WTC11 (cell line): ENCODE results near the gene KRTAP9-6. TPM values are rescaled to one million over a fixed set of nuclear protein-coding genes. Genes with fewer than 3 reads are reported as not detected.

Experiments used
- ATAC-seq: fragments of 200-7000 bp; cut with Tn5 transposase; 2 replicates; pipeline ENCODE4 v1.10.0; 2021; ENCODE audit warnings: mild to moderate bottlenecking, moderate library complexity
- CTCF ChIA-PET: fragments of 300-600 bp; sonication (Branson Sonifier 250); formaldehyde crosslinking; loops from one replicate; lab custom pipeline; 2021; ENCODE audit warnings: antibody characterized with exemption; lab: Charles Lee
- POLR2A ChIA-PET: fragments of 350-600 bp; sonication (Branson Sonifier 250); formaldehyde crosslinking; loops from one replicate; lab custom pipeline; 2021; ENCODE audit warnings: antibody characterized with exemption; lab: Charles Lee
- DNase-seq: peaks from one replicate; pipeline ENCODE4 v3.0.0; 2021; ENCODE audit warnings: low spot score
- H3K27ac Mint-ChIP-seq: 2 replicates; pipeline ENCODE4 v1.8.0; 2021; ENCODE audit warnings: mixed read lengths
- H3K27me3 Mint-ChIP-seq: 2 replicates; pipeline ENCODE4 v1.8.0; 2021; ENCODE audit warnings: low read depth, mild to moderate bottlenecking, moderate library complexity, mixed read lengths
- H3K36me3 Mint-ChIP-seq: 2 replicates; pipeline ENCODE4 v1.8.0; 2021; ENCODE audit warnings: mixed read lengths
- H3K4me1 Mint-ChIP-seq: 2 replicates; pipeline ENCODE4 v1.8.0; 2022; ENCODE audit warnings: mixed read lengths
- H3K4me3 Mint-ChIP-seq: 2 replicates; pipeline ENCODE4 v1.8.0; 2021; ENCODE audit warnings: mild to moderate bottlenecking, moderate library complexity, mixed read lengths
- H3K9me3 Mint-ChIP-seq: 2 replicates; pipeline ENCODE4 v1.8.0; 2021; ENCODE audit warnings: mixed read lengths
- AR ChIP-seq: fragments of 250-450 bp; sonication (Bioruptor Pico); IDR thresholded peaks from 2 replicates; pipeline ENCODE4 v1.9.0; 2021; ENCODE audit warnings: mild to moderate bottlenecking
- ARID4B ChIP-seq: sonication (generic); formaldehyde crosslinking; IDR thresholded peaks from 2 replicates; pipeline ENCODE4 v1.8.0; 2023; ENCODE audit warnings: missing genetic modification reagents, mild to moderate bottlenecking, borderline replicate concordance
- CREB1 ChIP-seq: sonication (generic); formaldehyde crosslinking; IDR thresholded peaks from 2 replicates; pipeline ENCODE4 v1.8.0; 2023; ENCODE audit warnings: mild to moderate bottlenecking, missing genetic modification reagents
- IRF2 ChIP-seq: sonication (generic); formaldehyde crosslinking; IDR thresholded peaks from 2 replicates; pipeline ENCODE4 v1.8.0; 2022; ENCODE audit warnings: low read depth, missing genetic modification reagents, borderline replicate concordance
- TP53 ChIP-seq: sonication (generic); formaldehyde crosslinking; IDR thresholded peaks from 2 replicates; pipeline ENCODE4 v1.8.1; 2023; ENCODE audit warnings: mild to moderate bottlenecking, missing genetic modification reagents
- USF2 ChIP-seq: sonication (generic); formaldehyde crosslinking; IDR thresholded peaks from 2 replicates; pipeline ENCODE4 v1.8.1; 2023; ENCODE audit warnings: mild to moderate bottlenecking, missing genetic modification reagents, moderate library complexity
- ZNF317 ChIP-seq: sonication (generic); formaldehyde crosslinking; IDR thresholded peaks from 2 replicates; pipeline ENCODE4 v1.8.1; 2023; ENCODE audit warnings: low read depth, mild to moderate bottlenecking, moderate library complexity, missing genetic modification reagents, borderline replicate concordance
- total RNA-seq: library from RNA; stranded (reverse); gene quantifications from 3 replicates; pipeline ENCODE4 v1.2.3, GENCODE V29; 2021
- TF ChIP-seq, protein P1 (sequence below): sonication (generic); formaldehyde crosslinking; IDR thresholded peaks from 2 replicates; pipeline ENCODE4 v1.8.1; 2022; ENCODE audit warnings: low read depth, missing genetic modification reagents, borderline replicate concordance
- TF ChIP-seq, protein P2 (sequence below): sonication (generic); formaldehyde crosslinking; IDR thresholded peaks from 2 replicates; pipeline ENCODE4 v1.8.1; 2023; ENCODE audit warnings: mild to moderate bottlenecking, missing genetic modification reagents

KRTAP9-6 gene
- total RNA-seq, 1 experiment from 2014 or later = not detected

DNA sequence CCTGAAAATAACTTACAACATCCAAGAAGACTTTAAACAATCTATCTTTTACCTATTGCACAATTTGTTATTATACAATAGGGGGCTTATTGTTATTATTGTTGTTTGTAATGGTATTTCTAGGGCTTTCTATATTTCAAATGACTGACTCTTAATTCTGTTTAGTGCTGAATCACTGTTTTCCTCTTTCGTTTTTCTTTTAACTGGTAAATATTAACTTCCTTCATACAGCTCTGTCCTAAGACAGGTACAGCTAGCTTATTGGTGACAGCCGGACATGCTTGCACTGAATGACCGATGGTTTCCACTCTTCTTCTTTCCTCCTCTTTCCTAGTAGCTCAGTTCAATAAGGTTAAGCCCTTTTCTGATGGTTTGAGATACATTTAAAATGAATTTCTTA, 21.9 kb downstream of the KRTAP9-6 start (continued):
- no peak for TF ChIP-seq CREB1 (CRISPR knock-in tag)
- no peak for TF ChIP-seq USF2 (CRISPR knock-in tag)
- TF ChIP-seq ZNF317 (CRISPR knock-in tag) = no peak
- no peak for TF ChIP-seq IRF2 (CRISPR knock-in tag)
- no peak for TF ChIP-seq AR (CRISPR knock-in tag)

- CTCF ChIA-PET = no interaction called here
- no peaks in the 10 kb centered on the region for H3K9me3 Mint-ChIP-seq
- POLR2A ChIA-PET = no interaction called here
Observed at GRCh38 chr17:41294016-41294415, 28.8 kb downstream of the KRTAP9-6 start.

More at GRCh38 chr17:41294016-41294415, 28.8 kb downstream of the KRTAP9-6 start:
- ATAC-seq (no peak), DNase-seq (no peak)
- H3K4me1 Mint-ChIP-seq = peaks cover 4% of the 10 kb centered on the region; the same call in 1 of the 2 replicates
- no peak overlapping the region for H3K27ac Mint-ChIP-seq
- H3K27me3 Mint-ChIP-seq = no peaks in the 10 kb centered on the region; the same call in 1 of the 2 replicates
- TF ChIP-seq TP53 (CRISPR knock-in tag) (no peak), ARID4B (CRISPR knock-in tag) (no peak)
- TF ChIP-seq, protein P1, sequence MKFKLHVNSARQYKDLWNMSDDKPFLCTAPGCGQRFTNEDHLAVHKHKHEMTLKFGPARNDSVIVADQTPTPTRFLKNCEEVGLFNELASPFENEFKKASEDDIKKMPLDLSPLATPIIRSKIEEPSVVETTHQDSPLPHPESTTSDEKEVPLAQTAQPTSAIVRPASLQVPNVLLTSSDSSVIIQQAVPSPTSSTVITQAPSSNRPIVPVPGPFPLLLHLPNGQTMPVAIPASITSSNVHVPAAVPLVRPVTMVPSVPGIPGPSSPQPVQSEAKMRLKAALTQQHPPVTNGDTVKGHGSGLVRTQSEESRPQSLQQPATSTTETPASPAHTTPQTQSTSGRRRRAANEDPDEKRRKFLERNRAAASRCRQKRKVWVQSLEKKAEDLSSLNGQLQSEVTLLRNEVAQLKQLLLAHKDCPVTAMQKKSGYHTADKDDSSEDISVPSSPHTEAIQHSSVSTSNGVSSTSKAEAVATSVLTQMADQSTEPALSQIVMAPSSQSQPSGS (CRISPR knock-in tag) = no peak
- TF ChIP-seq, protein P2, sequence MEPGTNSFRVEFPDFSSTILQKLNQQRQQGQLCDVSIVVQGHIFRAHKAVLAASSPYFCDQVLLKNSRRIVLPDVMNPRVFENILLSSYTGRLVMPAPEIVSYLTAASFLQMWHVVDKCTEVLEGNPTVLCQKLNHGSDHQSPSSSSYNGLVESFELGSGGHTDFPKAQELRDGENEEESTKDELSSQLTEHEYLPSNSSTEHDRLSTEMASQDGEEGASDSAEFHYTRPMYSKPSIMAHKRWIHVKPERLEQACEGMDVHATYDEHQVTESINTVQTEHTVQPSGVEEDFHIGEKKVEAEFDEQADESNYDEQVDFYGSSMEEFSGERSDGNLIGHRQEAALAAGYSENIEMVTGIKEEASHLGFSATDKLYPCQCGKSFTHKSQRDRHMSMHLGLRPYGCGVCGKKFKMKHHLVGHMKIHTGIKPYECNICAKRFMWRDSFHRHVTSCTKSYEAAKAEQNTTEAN (CRISPR knock-in tag) = no peak
- no peak overlapping the region for H3K4me3 Mint-ChIP-seq
- H3K36me3 Mint-ChIP-seq = no peaks in the 10 kb centered on the region
